ENCODE results near the gene APEH.

APEH gene

GRCh38 chr3:49721596-49721895 is 47.4 kb downstream of the APEH start:
- TF ChIP-seq CEBPB (IDR thresholded peaks at IDR 0.05) (no peak), NFIC (IDR thresholded peaks at IDR 0.05) (no peak), USF1 (IDR thresholded peaks at IDR 0.05) (no peak), FOXM1 (IDR thresholded peaks at IDR 0.05; ENCODE audit: borderline replicate concordance, low read depth) (no peak), EP300 (IDR thresholded peaks at IDR 0.05; ENCODE audit: borderline replicate concordance) (no peak), TEAD4 (IDR thresholded peaks at IDR 0.05) (no peak)

- TF ChIP-seq REST (IDR thresholded peaks at IDR 0.05; ENCODE audit: low read depth) (no peak), USF1 (IDR thresholded peaks at IDR 0.05) (no peak), TCF12 (IDR thresholded peaks at IDR 0.05; ENCODE audit: low read depth) (no peak), NFIC (IDR thresholded peaks at IDR 0.05) (no peak), TAF1 (IDR thresholded peaks at IDR 0.05; ENCODE audit: low read depth) (no peak), EGR1 (IDR thresholded peaks at IDR 0.05) (no peak), RAD21 (IDR thresholded peaks at IDR 0.05; ENCODE audit: low read depth) (no peak), EP300 (IDR thresholded peaks at IDR 0.05; ENCODE audit: borderline replicate concordance) (no peak), CREB1 (IDR thresholded peaks at IDR 0.05; ENCODE audit: low read depth) (no peak), CEBPB (IDR thresholded peaks at IDR 0.05) (no peak), ZBTB7A (IDR thresholded peaks at IDR 0.05; ENCODE audit: low read depth) (no peak), MAX (IDR thresholded peaks at IDR 0.05) (no peak), FOXM1 (IDR thresholded peaks at IDR 0.05; ENCODE audit: borderline replicate concordance, low read depth) (no peak), YY1 (IDR thresholded peaks at IDR 0.05; ENCODE audit: low read depth) (no peak), TEAD4 (IDR thresholded peaks at IDR 0.05) (no peak)
Observed at GRCh38 chr3:49721896-49722781, 48.0 kb downstream of the APEH start.

- TF ChIP-seq TCF12 (IDR thresholded peaks at IDR 0.05; ENCODE audit: low read depth), result no peak
- no peak for TF ChIP-seq RAD21 (IDR thresholded peaks at IDR 0.05; ENCODE audit: low read depth)
- TF ChIP-seq ZBTB7A (IDR thresholded peaks at IDR 0.05; ENCODE audit: low read depth), result no peak
- TF ChIP-seq EP300 (IDR thresholded peaks at IDR 0.05; ENCODE audit: borderline replicate concordance), result no peak
- TF ChIP-seq FOXM1 (IDR thresholded peaks at IDR 0.05; ENCODE audit: borderline replicate concordance, low read depth), result no peak
- no peak for TF ChIP-seq EGR1 (IDR thresholded peaks at IDR 0.05)
- no peak for TF ChIP-seq TAF1 (IDR thresholded peaks at IDR 0.05; ENCODE audit: low read depth)
- TF ChIP-seq CEBPB (IDR thresholded peaks at IDR 0.05), result no peak
- TF ChIP-seq TEAD4 (IDR thresholded peaks at IDR 0.05), result no peak
- TF ChIP-seq REST (IDR thresholded peaks at IDR 0.05; ENCODE audit: low read depth), result no peak
Observed at GRCh38 chr3:49722896-49723295, 48.7 kb downstream of the APEH start.

- TF ChIP-seq RAD21 (IDR thresholded peaks at IDR 0.05; ENCODE audit: low read depth), result no peak
- peak; percentile 92 for TF ChIP-seq USF1 (IDR thresholded peaks at IDR 0.05)
- peak; percentile 64; the same call in 1 of the 2 replicates for TF ChIP-seq MAX (IDR thresholded peaks at IDR 0.05)
Observed at GRCh38 chr3:49723296-49723627, 49.1 kb downstream of the APEH start.

- no peak for TF ChIP-seq REST (IDR thresholded peaks at IDR 0.05; ENCODE audit: low read depth)
- no peak for TF ChIP-seq RAD21 (IDR thresholded peaks at IDR 0.05; ENCODE audit: low read depth)
- TF ChIP-seq CREB1 (IDR thresholded peaks at IDR 0.05; ENCODE audit: low read depth), result peak; percentile 88
- peak; percentile 36 for TF ChIP-seq USF1 (IDR thresholded peaks at IDR 0.05)
- peak; percentile 68; the same call in 1 of the 2 replicates for TF ChIP-seq YY1 (IDR thresholded peaks at IDR 0.05; ENCODE audit: low read depth)
- no peak for TF ChIP-seq CEBPB (IDR thresholded peaks at IDR 0.05)
- TF ChIP-seq ZBTB7A (IDR thresholded peaks at IDR 0.05; ENCODE audit: low read depth), result no peak
- peak; percentile 59 for TF ChIP-seq EGR1 (IDR thresholded peaks at IDR 0.05)
- TF ChIP-seq MAX (IDR thresholded peaks at IDR 0.05), result peak; percentile 49
- peak; percentile 40; the same call in 1 of the 2 replicates for TF ChIP-seq TCF12 (IDR thresholded peaks at IDR 0.05; ENCODE audit: low read depth)
- no peak for TF ChIP-seq TEAD4 (IDR thresholded peaks at IDR 0.05)
- peak; percentile 66 for TF ChIP-seq TAF1 (IDR thresholded peaks at IDR 0.05; ENCODE audit: low read depth)
- TF ChIP-seq FOXM1 (IDR thresholded peaks at IDR 0.05; ENCODE audit: borderline replicate concordance, low read depth), result no peak
- TF ChIP-seq NFIC (IDR thresholded peaks at IDR 0.05), result no peak
- no peak for TF ChIP-seq EP300 (IDR thresholded peaks at IDR 0.05; ENCODE audit: borderline replicate concordance)
Observed at GRCh38 chr3:49723628-49724551, 49.7 kb downstream of the APEH start, which contains the start of gene GMPPB. TSS of gene GMPPB (minus strand) at chr3:49723951. CDS start at chr3:49723726, 225 bp downstream.
